H1 (cell line): ENCODE measurements around the gene DOK3. TPM values are rescaled to one million over a fixed set of nuclear protein-coding genes. Genes with fewer than 3 reads are reported as not detected.

ENCODE experiments used
- CTCF ChIA-PET: fragments of 300-600 bp; sonication (Branson Sonifier 250); formaldehyde crosslinking; loops from one replicate; lab custom pipeline; 2021; ENCODE audit not compliant: partially characterized antibody; lab: Charles Lee
- POLR2A ChIA-PET: fragments of 300-600 bp; sonication (Branson Sonifier 250); formaldehyde crosslinking; loops from one replicate; lab custom pipeline; 2021; ENCODE audit warnings: inconsistent platforms; ENCODE audit not compliant: partially characterized antibody; lab: Charles Lee
- DNase-seq, 2 experiments: peaks; one replicate each; pipeline versions ENCODE4 v3.0.0 to v3.0.0-alpha.2; 2010 to 2022; ENCODE audit warnings: low spot score in 2 of 2, low read depth in 1 of 2, mixed read lengths in 1 of 2
- FAIRE-seq: peaks from 2 replicates; lab custom pipeline; 2011; peaks lifted over from hg19 to GRCh38; lab: Jason Lieb, UNC
- H2AFZ ChIP-seq: 2 replicates; pipeline ENCODE4 v1.8.1; 2012; ENCODE audit warnings: low read length, inconsistent platforms
- H2AK5ac ChIP-seq: 2 replicates; pipeline ENCODE4 v1.6.1; 2013; ENCODE audit warnings: low read depth, low read length
- H2BK120ac ChIP-seq: replicated peaks from 2 replicates; pipeline ENCODE3; 2013; ENCODE audit warnings: low read depth, low read length, inconsistent platforms
- H2BK12ac ChIP-seq: 2 replicates; pipeline ENCODE4 v1.6.1; 2013; ENCODE audit warnings: low read depth, low read length
- H2BK15ac ChIP-seq: 2 replicates; pipeline ENCODE4 v1.6.1; 2013; ENCODE audit warnings: low read length
- H2BK20ac ChIP-seq: 2 replicates; pipeline ENCODE4 v1.6.1; 2013; ENCODE audit warnings: low read length
- H2BK5ac ChIP-seq: 2 replicates; pipeline ENCODE4 v1.6.1; 2013; ENCODE audit warnings: low read depth, low read length
- H3K14ac ChIP-seq: 2 replicates; pipeline ENCODE4 v1.6.1; 2013; ENCODE audit warnings: inconsistent platforms; ENCODE audit not compliant: insufficient read length
- H3K18ac ChIP-seq: 2 replicates; pipeline ENCODE4 v1.6.1; 2013; ENCODE audit warnings: low read length; ENCODE audit errors: extremely low read depth
- H3K23ac ChIP-seq: 2 replicates; pipeline ENCODE4 v1.6.1; 2013; ENCODE audit warnings: inconsistent platforms; ENCODE audit not compliant: insufficient read length
- H3K23me2 ChIP-seq: 2 replicates; pipeline ENCODE4 v1.6.1; 2013; ENCODE audit warnings: low read depth, low read length
- H3K27ac ChIP-seq: 2 replicates; pipeline ENCODE4 v1.6.1; 2011; ENCODE audit warnings: low read depth, low read length, inconsistent platforms
- H3K27me3 ChIP-seq, 4 experiments: replicated peaks in 1 of 4; 1 replicate in 1 of 4; 2 replicates in 3 of 4; pipeline versions ENCODE4 v1.6.1 to v1.8.1; 2011 to 2013; ENCODE audit warnings: low read length in 3 of 4, mild to moderate bottlenecking in 3 of 4, inconsistent platforms in 2 of 4, mixed read lengths in 2 of 4, moderate library complexity in 1 of 4; ENCODE audit not compliant: control insufficient read depth in 3 of 4, insufficient read depth in 3 of 4; ENCODE audit errors: extremely low read depth in 1 of 4
- H3K36me3 ChIP-seq, 4 experiments: 2 replicates each; pipeline versions ENCODE4 v1.6.1 to v1.8.1; 2011 to 2013; ENCODE audit warnings: mild to moderate bottlenecking in 4 of 4, low read length in 3 of 4, moderate library complexity in 2 of 4, control low read depth in 1 of 4, inconsistent platforms in 1 of 4; ENCODE audit not compliant: insufficient read depth in 4 of 4, control insufficient read depth in 2 of 4
- H3K4ac ChIP-seq: replicated peaks from 2 replicates; pipeline ENCODE3; 2013; ENCODE audit warnings: low read length, low read depth, mixed read lengths, inconsistent platforms; ENCODE audit not compliant: insufficient read length
- H3K4me1 ChIP-seq, 4 experiments: replicated peaks in 1 of 4; 1 replicate in 1 of 4; 2 replicates in 3 of 4; pipeline versions ENCODE4 v1.6.1 to v1.8.1; 2011 to 2013; ENCODE audit warnings: low read length in 3 of 4, inconsistent platforms in 2 of 4, mixed read lengths in 1 of 4; ENCODE audit not compliant: insufficient read depth in 4 of 4, control insufficient read depth in 3 of 4
- H3K4me2 ChIP-seq, 2 experiments: 2 replicates each; pipeline versions ENCODE4 v1.6.1 to v1.8.1; 2011 to 2013; ENCODE audit warnings: low read depth in 2 of 2, low read length in 2 of 2, control low read depth in 1 of 2, inconsistent platforms in 1 of 2, mild to moderate bottlenecking in 1 of 2; ENCODE audit not compliant: insufficient read depth in 1 of 2
- H3K4me3 ChIP-seq, 4 experiments: fragments of 200-600, 300-600 bp in 1 of 4; sonication (generic), shearing (Covaris generic), sonication (Bioruptor Twin) in 1 of 4; 2 replicates each; pipeline versions ENCODE4 v1.5.1 to v1.8.1; 2011 to 2016; ENCODE audit warnings: low read length in 4 of 4, low read depth in 3 of 4, control low read depth in 2 of 4, inconsistent platforms in 2 of 4, mild to moderate bottlenecking in 2 of 4, mixed read lengths in 1 of 4, moderate library complexity in 1 of 4; ENCODE audit not compliant: insufficient read depth in 2 of 4; ENCODE audit errors: extremely low read depth in 1 of 4
- H3K56ac ChIP-seq: replicated peaks from 2 replicates; pipeline ENCODE3; 2013; ENCODE audit warnings: low read depth, mild to moderate bottlenecking, mixed read lengths, low read length, inconsistent platforms; ENCODE audit not compliant: insufficient read length
- H3K79me1 ChIP-seq: 2 replicates; pipeline ENCODE4 v1.6.1; 2013; ENCODE audit warnings: low read depth, low read length, control low read depth
- H3K79me2 ChIP-seq, 2 experiments: 2 replicates each; pipeline versions ENCODE4 v1.6.1 to v1.8.1; 2012 to 2013; ENCODE audit warnings: low read length in 2 of 2, mild to moderate bottlenecking in 2 of 2, inconsistent platforms in 1 of 2; ENCODE audit not compliant: insufficient read depth in 2 of 2, control insufficient read depth in 1 of 2
- H3K9ac ChIP-seq, 4 experiments: replicated peaks in 1 of 4; 1 replicate in 1 of 4; 2 replicates in 3 of 4; pipeline versions ENCODE4 v1.6.1 to v1.8.1; 2011 to 2013; ENCODE audit warnings: low read depth in 3 of 4, low read length in 3 of 4, control low read depth in 2 of 4, mild to moderate bottlenecking in 2 of 4, moderate library complexity in 2 of 4, inconsistent platforms in 1 of 4; ENCODE audit errors: extremely low read depth in 1 of 4
- H3K9me3 ChIP-seq, 2 experiments: 2 replicates each; pipeline versions ENCODE4 v1.6.1 to v1.8.1; 2012 to 2013; ENCODE audit warnings: mild to moderate bottlenecking in 2 of 2, moderate library complexity in 2 of 2, control low read depth in 1 of 2, inconsistent platforms in 1 of 2, low read depth in 1 of 2, low read length in 1 of 2, mixed read lengths in 1 of 2; ENCODE audit not compliant: insufficient read depth in 2 of 2
- H4K20me1 ChIP-seq, 2 experiments: replicated peaks in 1 of 2; 2 replicates each; pipeline versions ENCODE3 to v1.8.1; 2011 to 2013; ENCODE audit warnings: inconsistent platforms in 2 of 2, low read length in 2 of 2, mild to moderate bottlenecking in 1 of 2; ENCODE audit not compliant: insufficient read depth in 2 of 2, control insufficient read depth in 1 of 2
- H4K5ac ChIP-seq: 2 replicates; pipeline ENCODE4 v1.6.1; 2013; ENCODE audit warnings: low read length, low read depth, mixed read lengths, inconsistent platforms; ENCODE audit not compliant: insufficient read length
- H4K8ac ChIP-seq: 2 replicates; pipeline ENCODE4 v1.8.0; 2013; ENCODE audit warnings: mild to moderate bottlenecking, moderate library complexity, low read length, inconsistent platforms; ENCODE audit not compliant: insufficient read depth; ENCODE audit errors: extremely low read depth
- H4K91ac ChIP-seq: replicated peaks from 2 replicates; pipeline ENCODE3; 2013; ENCODE audit warnings: low read length, mixed read lengths, inconsistent platforms; ENCODE audit not compliant: insufficient read length
- CBX8 ChIP-seq: fragments of 300-800, 300-1000 bp; sonication (generic); IDR thresholded peaks from 2 replicates; pipeline ENCODE4 v1.7.1; 2016; ENCODE audit warnings: low read depth, low read length, borderline replicate concordance
- NRF1 ChIP-seq: IDR thresholded peaks from 2 replicates; pipeline ENCODE4 v1.6.1; 2011; ENCODE audit warnings: mild to moderate bottlenecking, low read depth, low read length, improper control_type of control experiment
- POLR2A ChIP-seq, 2 experiments: IDR thresholded peaks; 1 replicate in 1 of 2; 2 replicates in 1 of 2; pipeline ENCODE4 v1.6.1; 2011; ENCODE audit warnings: low read depth in 2 of 2, low read length in 2 of 2, mild to moderate bottlenecking in 2 of 2; ENCODE audit errors: control extremely low read depth in 1 of 2
- POLR2AphosphoS5 ChIP-seq: IDR thresholded peaks from 2 replicates; pipeline ENCODE4 v1.6.1; 2011; ENCODE audit warnings: low read depth, low read length
- SP1 ChIP-seq: IDR thresholded peaks from 2 replicates; pipeline ENCODE4 v1.6.1; 2011; ENCODE audit warnings: low read depth, low read length
- WGBS, 2 experiments: shearing (Covaris generic) in 1 of 2; methylation state at CpG; one replicate each; pipeline versions ENCODE4 v1.1.6 to v1.1.7; 2013 to 2015; ENCODE audit warnings: low lambda C conversion rate in 2 of 2, mixed read lengths in 2 of 2, inconsistent platforms in 1 of 2, low coverage in 1 of 2, missing lambda C conversion rate in 1 of 2; ENCODE audit not compliant: insufficient replicate concordance in 2 of 2, insufficient coverage in 1 of 2, insufficient read length in 1 of 2; ENCODE audit errors: extremely low coverage in 1 of 2, missing lambda C conversion rate in 1 of 2; 5-methylcytosine and 5-hydroxymethylcytosine counted together
- polyA plus RNA-seq, 7 experiments: library from polyadenylated mRNA; depleted of rRNA in 3 of 7; stranded (reverse) in 5 of 7; unstranded in 2 of 7; fragments of >200 nt in 5 of 7; fragments of 200-250 nt in 2 of 7; gene quantifications; 1 replicate in 5 of 7; 2 replicates in 1 of 7; 4 replicates in 1 of 7; pipeline versions ENCODE4 v1.2.1 to v1.2.3, GENCODE V29; 2011 to 2013; ENCODE audit warnings: missing spikeins in 2 of 7, mixed read lengths in 2 of 7
- total RNA-seq: library from RNA; stranded (reverse); fragmentation: NEBNext Ultra II Directional; extraction: Animal tissue kit (Norgen Biotek cat#: 25700); gene quantifications from 2 replicates; pipeline ENCODE4 v1.2.1, GENCODE V29; 2021

Gene DOK3
- total and polyA plus RNA-seq, 2 of the 8 experiments (the other 6 are each of a cell fraction or from before 2014, with no cell fraction given), result 4.2 to 6.4 TPM

GRCh38 chr5:177486256-177486655, 23.4 kb downstream of the DOK3 start:
- H3K4me3 ChIP-seq, result no peak overlapping the region
- POLR2A ChIA-PET, result interaction anchor here (1.0 to 67.5 kb wide), 3 partner anchors 6 to 82 kb away, joined by 3 to 3349 read pairs (median 3349); partner anchors contain the start of genes DBN1, DOK3, PDLIM7 and PRR7
- H2BK15ac ChIP-seq, result no peak overlapping the region
- CTCF ChIA-PET, result interaction anchor here (0.6 to 12.7 kb wide), 4 partner anchors 8 to 655 kb away, joined by 3 to 306 read pairs (median 86); partner anchors contain the start of genes DDX41, DOK3 and PDLIM7
- no peak overlapping the region for H3K4me2 ChIP-seq
- no peaks in the 10 kb centered on the region for H3K79me2 ChIP-seq
- H2BK5ac ChIP-seq, result no peak overlapping the region
- TF ChIP-seq POLR2AphosphoS5, result peak; percentile 48
- no peak for TF ChIP-seq SP1
- TF ChIP-seq NRF1, result no peak
- peak in 1 of 2 experiments; percentile 52; a peak in 1 of 3 replicates for TF ChIP-seq POLR2A (IDR thresholded peaks at IDR 0.05; ENCODE audit: control extremely low read depth in 1 of 2, low read depth in 2 of 2, low read length in 2 of 2)
- no peak for TF ChIP-seq CBX8
- H4K5ac ChIP-seq, result no peak overlapping the region
- no peak overlapping the region for H3K4ac ChIP-seq
- H3K9me3 ChIP-seq, result no peaks in the 10 kb centered on the region
- no peak overlapping the region for H4K8ac ChIP-seq
- peaks cover 5 to 13% of the 10 kb centered on the region in 2 experiments for H4K20me1 ChIP-seq
- no peaks in the 10 kb centered on the region; the same call in 1 of the 2 replicates for H3K23me2 ChIP-seq
- no peak overlapping the region for H3K14ac ChIP-seq
- no peak overlapping the region for H2BK20ac ChIP-seq
- peaks cover 24 to 66% (median 44%) of the 10 kb centered on the region in 4 experiments for H3K36me3 ChIP-seq
- H3K27ac ChIP-seq, result no peak overlapping the region
- no peaks in the 10 kb centered on the region for H3K27me3 ChIP-seq
- FAIRE-seq, result no peak
- WGBS, 2 experiments, result 93% methylated on average over 3 of the region's 3 CpGs; no CpG with 5 or more reads in 1 of the 2 experiments
- H2BK12ac ChIP-seq, result no peak overlapping the region
- H3K4me1 ChIP-seq, result peaks cover 0 to 3% (median 3%) of the 10 kb centered on the region in 4 experiments; a peak in 5 of 7 replicates
- no peak overlapping the region for H3K56ac ChIP-seq
- H3K9ac ChIP-seq, result no peak overlapping the region
- no peak overlapping the region for H3K23ac ChIP-seq
- H4K91ac ChIP-seq, result no peak overlapping the region
- DNase-seq, result no peak
- H3K18ac ChIP-seq, result no peak overlapping the region
- no peak overlapping the region for H2AK5ac ChIP-seq
- H3K79me1 ChIP-seq, result peaks cover 7% of the 10 kb centered on the region; the same call in 1 of the 2 replicates
- no peak overlapping the region for H2BK120ac ChIP-seq
- H2AFZ ChIP-seq, result no peak overlapping the region
